Astrocyte (in vitro differentiated cells and primary cell): ENCODE data around the gene COPS9. TPM values are rescaled to one million over a fixed set of nuclear protein-coding genes. Genes with fewer than 3 reads are reported as not detected.

Source experiments
- DNase-seq: peaks from one replicate; pipeline ENCODE4 v3.0.0-alpha.2; 2010; ENCODE audit warnings: low read depth
- FAIRE-seq: peaks from 2 replicates; lab custom pipeline; 2011; peaks lifted over from hg19 to GRCh38; lab: Jason Lieb, UNC
- H2AFZ ChIP-seq: 2 replicates; pipeline ENCODE4 v1.6.0; 2012; ENCODE audit warnings: low read depth, low read length, inconsistent platforms
- H3K27ac ChIP-seq: 2 replicates; pipeline ENCODE4 v1.5.1; 2011; ENCODE audit warnings: low read depth, low read length, inconsistent platforms
- H3K27me3 ChIP-seq: 2 replicates; pipeline ENCODE4 v1.6.0; 2011; ENCODE audit warnings: low read length, inconsistent platforms; ENCODE audit not compliant: insufficient read depth
- H3K36me3 ChIP-seq: 2 replicates; pipeline ENCODE4 v1.5.1; 2011; ENCODE audit warnings: low read length, inconsistent platforms; ENCODE audit not compliant: insufficient read depth
- H3K4me1 ChIP-seq: 2 replicates; pipeline ENCODE4 v1.5.1; 2011; ENCODE audit warnings: low read length, inconsistent platforms; ENCODE audit not compliant: insufficient read depth
- H3K4me2 ChIP-seq: 2 replicates; pipeline ENCODE4 v1.6.0; 2012; ENCODE audit warnings: low read length, inconsistent platforms
- H3K4me3 ChIP-seq: 2 replicates; pipeline ENCODE4 v1.5.1; 2011; ENCODE audit warnings: low read depth, mild to moderate bottlenecking, low read length, inconsistent platforms; ENCODE audit not compliant: insufficient read depth
- H3K79me2 ChIP-seq: 2 replicates; pipeline ENCODE4 v1.6.0; 2012; ENCODE audit warnings: mild to moderate bottlenecking, low read length, inconsistent platforms; ENCODE audit not compliant: insufficient read depth
- H3K9ac ChIP-seq: 2 replicates; pipeline ENCODE4 v1.6.0; 2012; ENCODE audit warnings: mild to moderate bottlenecking, low read length, inconsistent platforms
- H3K9me3 ChIP-seq: 2 replicates; pipeline ENCODE4 v1.5.1; 2012; ENCODE audit warnings: low read depth, mild to moderate bottlenecking, low read length, inconsistent platforms; ENCODE audit not compliant: insufficient read depth
- H4K20me1 ChIP-seq: 2 replicates; pipeline ENCODE4 v1.6.0; 2012; ENCODE audit warnings: low read length, inconsistent platforms; ENCODE audit not compliant: insufficient read depth
- H3K27ac Mint-ChIP-seq: one replicate; pipeline ENCODE4 v1.8.0; 2021; ENCODE audit warnings: mild to moderate bottlenecking, mixed read lengths; ENCODE audit not compliant: unreplicated experiment
- H3K27me3 Mint-ChIP-seq: one replicate; pipeline ENCODE4 v1.8.0; 2021; ENCODE audit warnings: low read depth, mixed read lengths; ENCODE audit not compliant: unreplicated experiment
- H3K36me3 Mint-ChIP-seq: one replicate; pipeline ENCODE4 v1.8.0; 2021; ENCODE audit warnings: low read depth, mixed read lengths; ENCODE audit not compliant: unreplicated experiment
- H3K4me1 Mint-ChIP-seq: one replicate; pipeline ENCODE4 v1.8.0; 2021; ENCODE audit warnings: low read depth, mixed read lengths; ENCODE audit not compliant: unreplicated experiment
- H3K4me3 Mint-ChIP-seq: one replicate; pipeline ENCODE4 v1.8.0; 2021; ENCODE audit warnings: mild to moderate bottlenecking, moderate library complexity, mixed read lengths; ENCODE audit not compliant: unreplicated experiment
- H3K9me3 Mint-ChIP-seq: one replicate; pipeline ENCODE4 v1.8.0; 2021; ENCODE audit warnings: mild to moderate bottlenecking, mixed read lengths; ENCODE audit not compliant: unreplicated experiment
- EZH2 ChIP-seq: IDR thresholded peaks from 2 replicates; pipeline ENCODE4 v1.6.1; 2012; ENCODE audit warnings: mild to moderate bottlenecking, low read length, inconsistent platforms; ENCODE audit not compliant: insufficient read depth
- total RNA-seq: library from RNA; stranded (reverse); gene quantifications from 2 replicates; pipeline ENCODE4 v1.2.1, GENCODE V29; 2021
- TF ChIP-seq, protein P1 (sequence below): IDR thresholded peaks from 2 replicates; pipeline ENCODE4 v1.5.1; 2011; ENCODE audit warnings: low read depth, mild to moderate bottlenecking, inconsistent platforms, low read length, moderate library complexity; ENCODE audit not compliant: insufficient read depth

The COPS9 gene
- total RNA-seq, 1 donor from 2014 or later = 192 TPM

DNA sequence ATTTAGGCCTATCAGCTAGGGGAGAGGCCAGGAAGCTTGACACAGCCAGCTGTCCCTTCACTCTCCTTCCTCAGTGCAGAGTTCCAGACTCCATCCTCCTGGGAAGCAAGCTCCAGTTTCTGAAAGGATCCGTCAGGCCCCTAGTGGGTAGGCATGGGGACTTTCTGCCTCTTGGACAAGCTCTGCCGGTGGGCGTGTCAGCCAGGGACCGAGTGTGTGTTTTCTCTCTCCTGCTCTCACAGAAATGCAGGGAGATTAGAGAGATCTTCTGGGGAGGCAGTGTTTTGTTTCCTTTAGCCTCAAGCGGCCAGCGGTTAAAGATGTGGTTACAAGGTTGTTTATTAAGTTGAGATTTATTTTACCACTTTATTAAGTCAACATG is 34.2 kb upstream of the COPS9 start:
- no peak for FAIRE-seq

DNA sequence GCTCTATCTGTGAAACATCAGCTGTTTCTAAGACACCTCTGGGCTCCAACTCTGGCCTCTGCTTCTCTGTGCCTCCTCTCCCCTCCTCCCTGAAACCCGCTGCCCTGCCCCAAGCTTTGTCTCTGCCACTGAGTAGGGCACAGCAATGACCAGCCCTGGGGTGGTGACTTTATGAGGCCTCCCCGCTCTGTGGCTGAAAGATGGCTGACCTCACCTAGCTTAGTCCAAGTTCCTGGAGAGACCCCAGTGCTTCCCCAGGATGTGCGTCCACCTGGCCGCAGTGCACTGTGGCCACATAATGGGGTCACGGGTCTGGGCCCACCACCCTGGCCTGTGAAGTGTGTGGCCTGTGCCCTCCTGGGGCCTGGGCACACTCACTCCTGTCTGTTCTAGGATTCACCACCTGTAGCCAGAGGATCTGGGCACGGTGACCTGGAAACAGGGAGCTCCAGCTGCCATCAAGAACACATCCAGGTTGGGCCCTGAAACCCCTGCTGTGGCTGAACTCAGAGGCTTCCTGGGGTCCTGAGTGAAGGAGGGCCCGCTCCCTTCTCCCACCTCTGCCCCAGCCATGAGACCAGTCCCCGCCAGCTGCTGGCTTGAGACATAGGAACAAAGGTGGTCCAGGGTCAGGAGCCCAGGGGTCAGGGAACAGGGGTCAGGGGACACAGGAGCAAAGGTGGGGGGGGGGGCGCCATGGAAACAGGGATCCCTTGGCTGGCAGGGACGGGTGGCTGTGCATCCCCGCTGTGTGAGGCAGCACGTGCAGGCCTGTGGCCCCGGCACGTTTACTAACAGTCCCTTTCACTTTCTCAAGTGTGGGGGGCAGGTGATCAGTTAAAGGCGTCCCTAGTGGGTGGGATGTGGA is 33.6 kb upstream of the COPS9 start:
- Mint-ChIP-seq H3K4me1 (no peaks in the 10 kb centered on the region), H3K4me3 (no peak overlapping the region), H3K36me3 (no peaks in the 10 kb centered on the region), H3K27me3 (peaks cover 21% of the 10 kb centered on the region), H3K9me3 (peaks cover 5% of the 10 kb centered on the region), H3K27ac (no peak overlapping the region)
- Histone ChIP-seq H3K9ac (no peak overlapping the region), H3K27ac (no peak overlapping the region), H4K20me1 (no peaks in the 10 kb centered on the region), H3K9me3 (no peaks in the 10 kb centered on the region), H3K4me3 (no peak overlapping the region), H3K27me3 (peaks cover 21% of the 10 kb centered on the region), H3K4me2 (no peak overlapping the region), H3K79me2 (no peaks in the 10 kb centered on the region), H3K4me1 (no peaks in the 10 kb centered on the region), H3K36me3 (no peaks in the 10 kb centered on the region), H2AFZ (no peak overlapping the region)
- FAIRE-seq (no peak), DNase-seq (no peak)
- no peak for TF ChIP-seq EZH2
- TF ChIP-seq, protein P1, sequence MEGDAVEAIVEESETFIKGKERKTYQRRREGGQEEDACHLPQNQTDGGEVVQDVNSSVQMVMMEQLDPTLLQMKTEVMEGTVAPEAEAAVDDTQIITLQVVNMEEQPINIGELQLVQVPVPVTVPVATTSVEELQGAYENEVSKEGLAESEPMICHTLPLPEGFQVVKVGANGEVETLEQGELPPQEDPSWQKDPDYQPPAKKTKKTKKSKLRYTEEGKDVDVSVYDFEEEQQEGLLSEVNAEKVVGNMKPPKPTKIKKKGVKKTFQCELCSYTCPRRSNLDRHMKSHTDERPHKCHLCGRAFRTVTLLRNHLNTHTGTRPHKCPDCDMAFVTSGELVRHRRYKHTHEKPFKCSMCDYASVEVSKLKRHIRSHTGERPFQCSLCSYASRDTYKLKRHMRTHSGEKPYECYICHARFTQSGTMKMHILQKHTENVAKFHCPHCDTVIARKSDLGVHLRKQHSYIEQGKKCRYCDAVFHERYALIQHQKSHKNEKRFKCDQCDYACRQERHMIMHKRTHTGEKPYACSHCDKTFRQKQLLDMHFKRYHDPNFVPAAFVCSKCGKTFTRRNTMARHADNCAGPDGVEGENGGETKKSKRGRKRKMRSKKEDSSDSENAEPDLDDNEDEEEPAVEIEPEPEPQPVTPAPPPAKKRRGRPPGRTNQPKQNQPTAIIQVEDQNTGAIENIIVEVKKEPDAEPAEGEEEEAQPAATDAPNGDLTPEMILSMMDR = no peak

More for the DNA sequence above, 34.2 kb upstream of the COPS9 start:
- Histone ChIP-seq H3K36me3 (no peaks in the 10 kb centered on the region), H3K27me3 (peaks cover 22% of the 10 kb centered on the region), H3K27ac (no peak overlapping the region), H3K9me3 (no peaks in the 10 kb centered on the region), H3K4me2 (no peak overlapping the region), H3K9ac (no peak overlapping the region), H3K4me1 (no peaks in the 10 kb centered on the region), H3K4me3 (no peak overlapping the region), H3K79me2 (no peaks in the 10 kb centered on the region), H4K20me1 (no peaks in the 10 kb centered on the region), H2AFZ (no peak overlapping the region)
- H3K4me3 Mint-ChIP-seq = no peak overlapping the region
- peaks cover 2% of the 10 kb centered on the region for H3K9me3 Mint-ChIP-seq
- no peaks in the 10 kb centered on the region for H3K36me3 Mint-ChIP-seq
- DNase-seq = no peak
- TF ChIP-seq, protein P1 = no peak
- no peak for TF ChIP-seq EZH2
- no peaks in the 10 kb centered on the region for H3K4me1 Mint-ChIP-seq
- H3K27ac Mint-ChIP-seq = no peak overlapping the region
- peaks cover 20% of the 10 kb centered on the region for H3K27me3 Mint-ChIP-seq
